Stimulated activated effector memory CD8-positive, alpha-beta T cell treated with anti-CD3 and anti-CD28 coated beads, Interleukin-12 subunit alpha, Interleukin-12 subunit beta, amount 100 ng/mL, for 72 hours (primary cell): ENCODE measurements around the gene RASA4B.
"Not testable (repeated sequence)": the region's sequence is repeated elsewhere in the genome, so short reads cannot be mapped to it uniquely, and the experiment has no call there.

ENCODE experiments used
- ATAC-seq: fragments of 150-1000 bp; cut with Tn5 transposase; 2 replicates; pipeline ENCODE4 v1.10.0; 2021
- DNase-seq, 2 donors: peaks; one replicate each; pipeline ENCODE4 v3.0.0; 2021 to 2022; ENCODE audit warnings: low spot score in 2 of 2
- H3K27ac Mint-ChIP-seq: one replicate; pipeline ENCODE4 v1.8.0; 2022; ENCODE audit warnings: mild to moderate bottlenecking, mixed read lengths
- H3K36me3 Mint-ChIP-seq: one replicate; pipeline ENCODE4 v1.8.0; 2022; ENCODE audit warnings: mild to moderate bottlenecking, mixed read lengths
- H3K4me1 Mint-ChIP-seq: one replicate; pipeline ENCODE4 v1.8.0; 2022; ENCODE audit warnings: mixed read lengths
- H3K4me3 Mint-ChIP-seq: one replicate; pipeline ENCODE4 v1.8.0; 2022; ENCODE audit warnings: mild to moderate bottlenecking, mixed read lengths
- H3K9me3 Mint-ChIP-seq: one replicate; pipeline ENCODE4 v1.8.0; 2022; ENCODE audit warnings: mixed read lengths

The RASA4B gene

GRCh38 chr7:102494026-102494425, 23.6 kb downstream of the RASA4B start:
- not testable (repeated sequence) for H3K36me3 Mint-ChIP-seq, H3K4me1 Mint-ChIP-seq, H3K9me3 Mint-ChIP-seq, H3K27ac Mint-ChIP-seq, H3K4me3 Mint-ChIP-seq
- ATAC-seq = peak; percentile 0
- DNase-seq = peak in 1 of 2 donors; percentile 79

DNA sequence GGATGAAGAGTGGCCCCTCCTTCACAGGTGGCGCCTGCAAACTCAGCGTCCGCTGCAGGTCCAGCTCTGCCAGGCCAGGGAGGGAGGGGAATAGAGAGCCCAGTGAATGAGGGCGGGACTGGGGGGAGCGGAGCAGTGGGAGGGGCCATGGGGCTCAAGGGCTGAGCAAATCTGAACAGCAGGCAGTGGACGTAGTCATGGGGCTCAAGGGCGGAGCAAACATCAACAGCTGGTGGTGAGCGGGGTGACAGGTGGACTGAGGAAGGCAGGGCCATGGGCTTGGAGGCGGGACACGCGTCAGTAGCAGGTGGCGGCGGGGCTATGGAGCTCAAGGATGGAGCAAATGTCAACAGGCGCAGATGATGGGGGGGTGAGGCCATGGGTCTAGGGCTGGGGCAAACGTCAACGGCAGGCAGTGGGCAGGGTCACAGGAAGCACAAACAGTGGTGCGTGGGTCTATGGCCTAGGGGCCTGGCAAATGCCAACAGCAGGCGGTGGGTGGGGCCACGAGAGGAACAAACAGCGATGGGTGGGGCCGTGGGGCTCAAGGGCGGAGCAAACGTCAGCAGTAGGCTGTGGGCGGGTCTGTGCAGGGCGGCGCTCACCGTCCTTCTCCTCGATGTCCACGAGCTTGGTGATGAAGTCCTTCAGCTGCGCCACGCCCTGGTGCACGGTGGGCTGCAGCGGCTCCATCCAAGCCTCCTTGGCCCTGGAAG, 24.2 kb downstream of the RASA4B start:
- not testable (repeated sequence) for DNase-seq, H3K27ac Mint-ChIP-seq, H3K36me3 Mint-ChIP-seq, H3K9me3 Mint-ChIP-seq, H3K4me1 Mint-ChIP-seq, H3K4me3 Mint-ChIP-seq
- peak; percentile 50 for ATAC-seq

DNA sequence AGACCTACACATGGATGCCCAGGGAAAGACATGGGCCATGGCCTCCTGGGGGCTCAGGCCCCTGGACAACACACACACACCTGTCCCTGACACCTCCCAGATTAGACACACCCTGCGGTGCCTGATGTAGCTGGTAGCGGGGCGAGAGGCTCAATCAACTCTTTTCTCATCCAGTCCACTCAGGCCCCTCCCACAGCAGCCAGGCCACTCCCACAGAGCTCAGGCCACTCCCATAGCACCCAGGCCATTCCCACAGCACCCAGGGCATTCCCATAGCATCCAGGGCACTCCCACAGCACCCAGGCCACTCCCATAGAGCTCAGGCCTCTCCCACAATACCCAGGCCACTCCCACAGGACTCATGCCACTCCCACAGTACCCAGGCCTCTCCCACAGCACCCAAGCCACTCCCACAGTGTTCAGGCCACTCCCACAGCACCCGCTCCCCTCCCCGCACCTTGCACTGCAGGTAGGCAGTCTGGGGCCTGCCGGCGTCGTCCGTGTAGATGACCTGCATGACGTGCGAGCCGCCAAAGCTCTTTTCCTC, 27.0 kb downstream of the RASA4B start:
- H3K27ac Mint-ChIP-seq, H3K9me3 Mint-ChIP-seq, H3K36me3 Mint-ChIP-seq, H3K4me3 Mint-ChIP-seq, H3K4me1 Mint-ChIP-seq: not testable (repeated sequence)
- ATAC-seq (peak; percentile 66), DNase-seq (peak in 1 of 2 donors; percentile 87)

DNA sequence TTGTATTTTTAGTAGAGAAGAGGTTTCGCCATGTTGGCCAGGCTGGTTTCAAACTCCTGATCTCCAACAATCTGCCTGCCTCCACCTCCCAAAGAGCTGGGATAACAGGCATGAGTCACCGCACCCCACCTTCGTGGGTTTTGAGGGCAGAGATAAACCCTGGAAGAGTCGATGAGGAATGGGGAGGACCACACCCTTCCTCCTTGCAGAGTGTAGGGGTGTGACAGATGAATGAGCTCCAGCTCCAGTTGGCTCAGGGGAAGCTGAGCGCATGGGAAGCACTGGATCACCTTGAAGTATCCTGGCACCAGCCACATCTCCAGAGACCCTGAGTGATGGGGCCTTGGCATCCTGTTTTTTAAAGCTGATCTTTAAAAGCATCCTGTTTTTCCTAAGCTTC, 33.3 kb downstream of the RASA4B start:
- H3K36me3 Mint-ChIP-seq, DNase-seq, H3K4me3 Mint-ChIP-seq, H3K27ac Mint-ChIP-seq, H3K9me3 Mint-ChIP-seq, H3K4me1 Mint-ChIP-seq, ATAC-seq: not testable (repeated sequence)

- H3K9me3 Mint-ChIP-seq, H3K27ac Mint-ChIP-seq, H3K4me1 Mint-ChIP-seq, H3K4me3 Mint-ChIP-seq, H3K36me3 Mint-ChIP-seq, ATAC-seq: not testable (repeated sequence)
- DNase-seq = peak in 1 of 2 donors; percentile 54
Observed at GRCh38 chr7:102481962-102482361, 35.6 kb downstream of the RASA4B start.

GRCh38 chr7:102479982-102480637, 37.5 kb downstream of the RASA4B start:
- not testable (repeated sequence) for H3K4me1 Mint-ChIP-seq, H3K4me3 Mint-ChIP-seq, H3K9me3 Mint-ChIP-seq, H3K36me3 Mint-ChIP-seq, H3K27ac Mint-ChIP-seq, ATAC-seq
- DNase-seq = peak in 1 of 2 donors; percentile 66

DNA sequence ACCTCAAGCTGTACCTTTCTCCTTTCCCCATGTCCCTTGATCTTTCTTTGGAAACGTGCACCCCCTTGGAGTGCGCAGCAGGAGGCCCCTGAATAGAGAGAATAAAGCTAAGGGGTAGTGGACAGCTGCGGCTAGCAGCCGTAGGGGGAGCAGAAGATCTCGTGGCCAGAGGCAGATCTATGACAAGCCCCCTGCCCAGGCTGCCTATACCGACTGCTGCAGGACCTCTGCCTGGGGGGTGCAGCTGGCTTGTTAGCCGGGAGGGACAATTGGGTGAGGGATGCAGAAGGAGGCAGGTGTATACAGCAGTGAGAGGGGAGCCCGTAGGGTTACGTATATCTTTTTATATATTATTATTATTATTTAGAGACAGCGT, 38.4 kb downstream of the RASA4B start:
- H3K9me3 Mint-ChIP-seq, H3K4me1 Mint-ChIP-seq, H3K27ac Mint-ChIP-seq, H3K36me3 Mint-ChIP-seq, H3K4me3 Mint-ChIP-seq, DNase-seq: not testable (repeated sequence)
- ATAC-seq = peak; percentile 39

DNA sequence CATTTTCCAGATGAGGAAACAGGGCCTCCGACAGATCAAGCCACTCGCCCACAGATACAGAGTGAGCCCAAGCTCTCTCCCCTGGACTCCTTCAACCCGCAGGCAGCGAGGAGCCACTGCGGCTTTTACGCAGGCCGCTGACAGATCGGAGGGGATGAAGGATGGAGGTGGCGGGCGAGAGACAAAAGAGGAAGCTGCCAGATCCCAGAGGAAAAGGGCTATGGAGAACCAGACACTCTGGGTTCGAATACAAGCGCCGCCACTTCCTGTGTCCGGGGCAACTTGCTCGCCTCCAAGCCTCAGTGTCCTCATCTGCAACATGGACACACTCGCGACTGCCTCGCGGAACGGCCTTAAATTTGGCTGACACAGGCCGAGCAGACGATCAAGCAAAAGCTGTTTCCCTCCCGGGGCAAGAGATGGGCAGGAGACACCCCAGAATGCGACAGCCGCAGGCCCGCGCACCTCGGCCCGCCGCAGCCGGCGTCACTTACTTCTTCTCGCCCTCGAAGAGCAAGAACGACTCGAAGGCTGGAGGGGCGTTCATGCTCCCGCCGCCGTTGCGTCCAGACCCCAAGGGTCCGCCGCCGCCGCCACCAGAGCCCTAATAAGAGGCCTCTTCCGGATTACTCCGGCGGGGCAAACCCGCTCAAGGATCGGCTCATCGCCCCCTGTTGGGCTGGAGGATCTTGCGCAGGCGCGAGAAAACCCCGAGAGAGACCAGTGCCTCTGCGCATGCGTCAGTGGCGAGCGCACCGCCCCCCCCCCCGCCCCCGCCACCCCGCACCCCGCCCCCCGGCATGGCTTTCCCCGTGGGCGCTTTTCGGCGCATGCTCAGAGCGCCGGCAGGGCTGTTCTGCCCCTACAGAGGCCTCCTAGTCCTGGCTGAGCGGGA, 39.0 kb downstream of the RASA4B start, which contains the start of gene POLR2J:
POLR2J (minus strand) TSS at position 609 of the 895 bp plus-strand sequence; CDS start at position 547, 62 bp downstream.
- not testable (repeated sequence) for H3K9me3 Mint-ChIP-seq, H3K4me1 Mint-ChIP-seq, H3K36me3 Mint-ChIP-seq
- Mint-ChIP-seq H3K4me3 (peak within 1 kb of the TSS; percentile 69), H3K27ac (peak within 1 kb of the TSS; percentile 32)
- peak; percentile 89 for ATAC-seq
- DNase-seq = peak; percentile 64 to 96

DNA sequence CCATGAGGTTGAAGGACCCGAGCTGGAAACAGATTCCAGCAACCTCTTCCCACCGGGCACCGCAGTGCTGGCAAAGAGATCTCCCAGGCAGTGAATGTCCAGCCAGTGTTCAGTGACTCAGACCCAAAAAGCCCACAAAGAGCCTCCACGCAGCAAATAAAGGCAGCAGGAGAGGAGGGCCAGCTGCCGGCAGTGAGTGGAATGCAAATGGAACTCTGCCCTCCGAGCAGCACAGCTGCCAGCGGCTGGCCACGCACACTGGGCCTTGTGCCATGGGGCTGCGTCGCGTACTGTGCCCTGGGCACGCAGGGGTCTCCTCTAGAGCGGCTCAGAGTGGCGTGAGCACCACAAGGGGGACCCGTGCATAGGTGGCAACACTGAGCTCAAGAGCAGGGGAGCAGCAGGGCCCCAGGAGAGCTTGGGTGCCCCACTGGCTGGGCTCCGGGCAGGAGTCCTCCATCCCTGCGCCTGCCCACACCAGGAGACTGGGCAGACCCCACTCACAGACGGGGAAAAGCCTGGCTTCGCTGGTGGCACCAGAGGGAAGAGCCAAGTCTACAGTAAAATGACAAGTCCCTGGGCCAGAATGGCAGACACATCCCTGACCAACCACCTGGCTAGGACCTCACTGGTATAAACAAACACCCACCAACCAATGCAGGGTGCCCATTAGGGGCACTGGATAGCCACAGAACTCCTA, 42.7 kb downstream of the RASA4B start:
- DNase-seq, H3K9me3 Mint-ChIP-seq, H3K4me1 Mint-ChIP-seq, ATAC-seq, H3K27ac Mint-ChIP-seq, H3K4me3 Mint-ChIP-seq: not testable (repeated sequence)
- H3K36me3 Mint-ChIP-seq = peaks cover 29% of the 10 kb centered on the region

- not testable (repeated sequence) for H3K4me3 Mint-ChIP-seq, H3K27ac Mint-ChIP-seq, ATAC-seq, H3K4me1 Mint-ChIP-seq, H3K9me3 Mint-ChIP-seq
- peaks cover 32% of the 10 kb centered on the region for H3K36me3 Mint-ChIP-seq
- DNase-seq = peak in 1 of 2 donors; percentile 1
Observed at GRCh38 chr7:102474116-102474515, 43.5 kb downstream of the RASA4B start.

GRCh38 chr7:102473271-102473991, 44.1 kb downstream of the RASA4B start:
- Mint-ChIP-seq H3K27ac (no peak overlapping the region), H3K9me3 (no peaks in the 10 kb centered on the region), H3K4me1 (peaks cover 5% of the 10 kb centered on the region), H3K4me3 (no peak overlapping the region), H3K36me3 (peaks cover 38% of the 10 kb centered on the region)
- ATAC-seq = no peak
- peak in 1 of 2 donors; percentile 1 for DNase-seq

DNA sequence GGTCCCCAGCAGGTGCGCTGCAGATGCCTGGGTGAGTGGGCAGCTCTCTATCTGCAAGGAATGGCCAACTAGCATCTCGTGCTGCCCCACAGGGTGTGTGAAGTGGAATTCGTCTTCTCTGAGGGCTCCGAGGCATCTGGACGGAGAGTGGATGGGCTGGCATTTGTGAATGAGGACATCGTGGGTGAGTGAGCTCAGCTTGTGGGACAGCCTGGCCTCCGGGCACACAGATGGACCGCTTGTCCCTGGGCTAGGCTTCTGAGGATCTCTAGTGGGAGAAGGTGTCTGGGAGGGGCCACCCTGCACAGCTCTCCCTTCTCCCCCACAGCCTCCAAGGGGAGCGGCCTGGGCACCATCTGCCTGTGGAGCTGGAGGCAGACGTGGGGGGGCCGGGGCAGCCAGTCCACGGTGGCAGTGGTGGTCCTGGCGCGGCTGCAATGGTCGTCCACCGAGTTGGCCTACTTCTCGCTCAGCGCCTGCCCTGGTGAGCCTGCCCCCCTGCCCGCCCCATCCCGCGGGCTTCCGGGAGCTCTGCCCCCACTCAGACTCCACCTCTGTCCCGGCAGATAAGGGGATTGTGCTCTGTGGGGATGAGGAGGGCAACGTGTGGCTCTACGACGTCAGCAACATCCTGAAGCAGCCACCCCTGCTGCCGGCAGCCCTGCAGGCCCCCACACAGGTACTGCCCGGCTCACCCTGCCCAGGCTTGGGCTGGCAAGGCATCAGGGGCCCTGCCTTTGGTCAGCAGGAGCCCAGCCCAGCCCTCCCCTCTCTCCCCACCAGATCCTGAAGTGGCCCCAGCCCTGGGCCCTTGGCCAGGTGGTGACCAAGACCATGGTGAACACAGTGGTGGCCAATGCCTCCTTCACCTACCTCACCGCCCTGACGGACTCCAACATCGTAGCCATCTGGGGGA, 45.2 kb downstream of the RASA4B start:
- ATAC-seq = no peak
- peak overlapping the region; percentile 48 for H3K27ac Mint-ChIP-seq
- no peak overlapping the region for H3K4me3 Mint-ChIP-seq

DNA sequence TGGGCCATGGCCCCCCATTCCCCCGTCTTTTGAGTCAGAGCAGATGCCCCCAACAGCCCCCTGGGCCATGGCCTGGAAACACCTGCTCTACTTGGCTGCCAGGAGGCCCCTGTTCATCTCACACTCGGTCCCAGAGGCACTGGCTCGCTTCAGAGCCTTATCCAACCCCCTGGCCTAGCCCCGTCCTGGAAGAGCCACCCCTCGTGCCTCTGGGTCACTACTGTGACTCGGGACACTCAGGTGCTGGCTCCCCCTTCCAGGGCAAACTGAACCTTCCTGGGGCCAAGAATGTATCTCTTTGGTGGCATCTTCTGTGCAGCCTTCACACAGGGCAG, 45.8 kb downstream of the RASA4B start:
- Mint-ChIP-seq H3K27ac (peak overlapping the region; percentile 48), H3K4me3 (no peak overlapping the region), H3K36me3 (peaks cover 42% of the 10 kb centered on the region), H3K4me1 (peaks cover 8% of the 10 kb centered on the region), H3K9me3 (no peaks in the 10 kb centered on the region)
- ATAC-seq (no peak), DNase-seq (no peak)

More for the DNA sequence above, 45.2 kb downstream of the RASA4B start:
- H3K9me3 Mint-ChIP-seq = no peaks in the 10 kb centered on the region
- DNase-seq = no peak
- peaks cover 38% of the 10 kb centered on the region for H3K36me3 Mint-ChIP-seq
- peaks cover 5% of the 10 kb centered on the region for H3K4me1 Mint-ChIP-seq
